Measurements from ENCODE around the gene HBQ1. TPM values are rescaled to one million over a fixed set of nuclear protein-coding genes. Genes with fewer than 3 reads are reported as not detected.

Gene HBQ1
- not detected in 2 replicates for total RNA-seq

DNA sequence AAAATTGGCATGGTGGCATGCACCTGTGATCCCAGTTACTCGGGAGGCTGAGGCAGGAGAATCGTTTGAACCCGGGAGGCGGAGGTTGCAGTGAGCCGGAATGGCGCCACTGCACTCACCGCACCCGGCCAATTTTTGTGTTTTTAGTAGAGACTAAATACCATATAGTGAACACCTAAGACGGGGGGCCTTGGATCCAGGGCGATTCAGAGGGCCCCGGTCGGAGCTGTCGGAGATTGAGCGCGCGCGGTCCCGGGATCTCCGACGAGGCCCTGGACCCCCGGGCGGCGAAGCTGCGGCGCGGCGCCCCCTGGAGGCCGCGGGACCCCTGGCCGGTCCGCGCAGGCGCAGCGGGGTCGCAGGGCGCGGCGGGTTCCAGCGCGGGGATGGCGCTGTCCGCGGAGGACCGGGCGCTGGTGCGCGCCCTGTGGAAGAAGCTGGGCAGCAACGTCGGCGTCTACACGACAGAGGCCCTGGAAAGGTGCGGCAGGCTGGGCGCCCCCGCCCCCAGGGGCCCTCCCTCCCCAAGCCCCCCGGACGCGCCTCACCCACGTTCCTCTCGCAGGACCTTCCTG, at the start of gene HBQ1:
TSS of gene HBQ1 (plus strand) at position 359 of the 575 bp plus-strand sequence. CDS start at position 387, 28 bp downstream.

DNA sequence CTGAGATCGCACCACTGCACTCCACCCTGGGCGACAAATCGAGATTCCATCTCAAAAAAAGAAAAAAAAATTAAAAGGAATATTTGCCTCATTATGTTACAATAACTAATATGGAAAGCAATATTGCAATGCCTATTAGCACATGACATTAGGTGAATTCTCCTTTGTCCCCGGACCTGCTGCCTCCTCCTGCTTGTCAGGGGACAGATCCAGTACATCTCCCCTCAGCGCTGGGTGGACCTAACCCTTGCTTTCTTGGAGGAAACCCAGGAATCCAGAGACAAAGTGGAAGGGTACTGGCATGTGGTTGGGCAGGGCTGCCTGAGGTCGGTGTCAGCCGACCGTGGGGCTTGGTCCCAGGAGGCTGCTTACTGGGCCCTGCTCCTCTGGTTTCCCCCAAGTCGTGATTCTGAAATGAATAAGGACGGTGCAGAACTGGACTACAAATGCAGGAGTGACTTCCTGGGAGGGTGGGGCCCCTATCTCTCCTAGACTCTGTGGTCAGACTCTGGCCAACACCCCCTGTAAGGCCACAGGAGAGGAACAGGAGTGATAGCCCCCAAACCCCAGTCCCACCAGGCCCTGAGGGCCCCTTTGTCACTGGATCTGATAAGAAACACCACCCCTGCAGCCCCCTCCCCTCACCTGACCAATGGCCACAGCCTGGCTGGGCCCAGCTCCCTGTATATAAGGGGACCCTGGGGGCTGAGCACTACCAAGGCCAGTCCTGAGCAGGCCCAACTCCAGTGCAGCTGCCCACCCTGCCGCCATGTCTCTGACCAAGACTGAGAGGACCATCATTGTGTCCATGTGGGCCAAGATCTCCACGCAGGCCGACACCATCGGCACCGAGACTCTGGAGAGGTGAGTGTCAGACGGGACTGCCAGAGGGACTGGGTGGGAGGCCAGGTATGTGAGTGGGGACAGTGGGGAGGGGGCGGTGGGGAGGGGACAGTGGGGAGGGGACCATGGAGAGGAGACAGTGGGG, 27.8 kb upstream of the HBQ1 start, which contains the start of gene HBZ:
TSS of gene HBZ (plus strand) at position 504 of the 988 bp plus-strand sequence. CDS start at position 770, 266 bp downstream.

DNA sequence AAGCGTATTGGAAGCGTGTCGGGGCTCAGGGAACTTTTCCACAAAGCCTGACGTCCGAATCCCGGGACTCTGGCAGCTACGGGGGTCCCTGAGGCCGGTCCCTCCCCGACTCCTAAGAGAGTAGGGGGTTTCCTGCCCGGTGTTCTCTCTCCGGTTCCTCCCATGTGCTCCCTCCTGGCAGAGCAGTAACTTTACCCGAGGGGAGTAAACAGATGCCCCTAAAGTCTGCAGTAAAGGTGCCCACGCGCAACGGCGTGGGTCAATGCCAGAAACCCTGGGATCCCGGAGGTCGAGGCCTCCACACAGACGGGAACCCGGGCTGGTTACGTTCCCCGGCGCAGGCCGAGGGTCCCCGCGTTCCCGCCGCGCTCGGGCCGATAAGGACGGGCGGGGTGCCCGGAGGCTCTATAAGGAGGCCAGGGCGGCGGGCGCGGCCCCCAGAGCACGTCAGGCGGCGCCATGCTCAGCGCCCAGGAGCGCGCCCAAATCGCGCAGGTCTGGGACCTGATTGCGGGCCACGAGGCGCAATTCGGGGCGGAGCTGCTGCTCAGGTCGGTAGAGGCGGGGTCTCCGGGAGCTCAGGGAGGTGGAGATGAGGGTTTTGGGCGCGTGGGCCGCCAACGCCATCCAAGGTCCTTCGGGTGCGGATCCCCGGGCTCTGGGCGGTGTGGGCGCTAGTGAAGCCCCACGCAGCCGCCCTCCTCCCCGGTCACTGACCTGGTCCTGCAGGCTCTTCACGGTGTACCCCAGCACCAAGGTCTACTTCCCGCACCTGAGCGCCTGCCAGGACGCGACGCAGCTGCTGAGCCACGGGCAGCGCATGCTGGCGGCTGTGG, 14.5 kb upstream of the HBQ1 start, which contains the start of gene HBM:
TSS of gene HBM (plus strand) at position 440 of the 836 bp plus-strand sequence. CDS start at position 460, 20 bp downstream.

DNA sequence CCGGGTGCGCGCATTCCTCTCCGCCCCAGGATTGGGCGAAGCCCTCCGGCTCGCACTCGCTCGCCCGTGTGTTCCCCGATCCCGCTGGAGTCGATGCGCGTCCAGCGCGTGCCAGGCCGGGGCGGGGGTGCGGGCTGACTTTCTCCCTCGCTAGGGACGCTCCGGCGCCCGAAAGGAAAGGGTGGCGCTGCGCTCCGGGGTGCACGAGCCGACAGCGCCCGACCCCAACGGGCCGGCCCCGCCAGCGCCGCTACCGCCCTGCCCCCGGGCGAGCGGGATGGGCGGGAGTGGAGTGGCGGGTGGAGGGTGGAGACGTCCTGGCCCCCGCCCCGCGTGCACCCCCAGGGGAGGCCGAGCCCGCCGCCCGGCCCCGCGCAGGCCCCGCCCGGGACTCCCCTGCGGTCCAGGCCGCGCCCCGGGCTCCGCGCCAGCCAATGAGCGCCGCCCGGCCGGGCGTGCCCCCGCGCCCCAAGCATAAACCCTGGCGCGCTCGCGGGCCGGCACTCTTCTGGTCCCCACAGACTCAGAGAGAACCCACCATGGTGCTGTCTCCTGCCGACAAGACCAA, 7.8 kb upstream of the HBQ1 start, which contains the start of gene HBA2:
TSS of gene HBA2 (plus strand) at position 503 of the 568 bp plus-strand sequence. CDS start at position 540, 37 bp downstream.

DNA sequence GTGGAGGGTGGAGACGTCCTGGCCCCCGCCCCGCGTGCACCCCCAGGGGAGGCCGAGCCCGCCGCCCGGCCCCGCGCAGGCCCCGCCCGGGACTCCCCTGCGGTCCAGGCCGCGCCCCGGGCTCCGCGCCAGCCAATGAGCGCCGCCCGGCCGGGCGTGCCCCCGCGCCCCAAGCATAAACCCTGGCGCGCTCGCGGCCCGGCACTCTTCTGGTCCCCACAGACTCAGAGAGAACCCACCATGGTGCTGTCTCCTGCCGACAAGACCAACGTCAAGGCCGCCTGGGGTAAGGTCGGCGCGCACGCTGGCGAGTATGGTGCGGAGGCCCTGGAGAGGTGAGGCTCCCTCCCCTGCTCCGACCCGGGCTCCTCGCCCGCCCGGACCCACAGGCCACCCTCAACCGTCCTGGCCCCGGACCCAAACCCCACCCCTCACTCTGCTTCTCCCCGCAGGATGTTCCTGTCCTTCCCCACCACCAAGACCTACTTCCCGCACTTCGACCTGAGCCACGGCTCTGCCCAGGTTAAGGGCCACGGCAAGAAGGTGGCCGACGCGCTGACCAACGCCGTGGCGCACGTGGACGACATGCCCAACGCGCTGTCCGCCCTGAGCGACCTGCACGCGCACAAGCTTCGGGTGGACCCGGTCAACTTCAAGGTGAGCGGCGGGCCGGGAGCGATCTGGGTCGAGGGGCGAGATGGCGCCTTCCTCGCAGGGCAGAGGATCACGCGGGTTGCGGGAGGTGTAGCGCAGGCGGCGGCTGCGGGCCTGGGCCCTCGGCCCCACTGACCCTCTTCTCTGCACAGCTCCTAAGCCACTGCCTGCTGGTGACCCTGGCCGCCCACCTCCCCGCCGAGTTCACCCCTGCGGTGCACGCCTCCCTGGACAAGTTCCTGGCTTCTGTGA, 3.5 kb upstream of the HBQ1 start, which contains the start of gene HBA1:
TSS of gene HBA1 (plus strand) at position 204 of the 906 bp plus-strand sequence. CDS start at position 241, 37 bp downstream.

DNA sequence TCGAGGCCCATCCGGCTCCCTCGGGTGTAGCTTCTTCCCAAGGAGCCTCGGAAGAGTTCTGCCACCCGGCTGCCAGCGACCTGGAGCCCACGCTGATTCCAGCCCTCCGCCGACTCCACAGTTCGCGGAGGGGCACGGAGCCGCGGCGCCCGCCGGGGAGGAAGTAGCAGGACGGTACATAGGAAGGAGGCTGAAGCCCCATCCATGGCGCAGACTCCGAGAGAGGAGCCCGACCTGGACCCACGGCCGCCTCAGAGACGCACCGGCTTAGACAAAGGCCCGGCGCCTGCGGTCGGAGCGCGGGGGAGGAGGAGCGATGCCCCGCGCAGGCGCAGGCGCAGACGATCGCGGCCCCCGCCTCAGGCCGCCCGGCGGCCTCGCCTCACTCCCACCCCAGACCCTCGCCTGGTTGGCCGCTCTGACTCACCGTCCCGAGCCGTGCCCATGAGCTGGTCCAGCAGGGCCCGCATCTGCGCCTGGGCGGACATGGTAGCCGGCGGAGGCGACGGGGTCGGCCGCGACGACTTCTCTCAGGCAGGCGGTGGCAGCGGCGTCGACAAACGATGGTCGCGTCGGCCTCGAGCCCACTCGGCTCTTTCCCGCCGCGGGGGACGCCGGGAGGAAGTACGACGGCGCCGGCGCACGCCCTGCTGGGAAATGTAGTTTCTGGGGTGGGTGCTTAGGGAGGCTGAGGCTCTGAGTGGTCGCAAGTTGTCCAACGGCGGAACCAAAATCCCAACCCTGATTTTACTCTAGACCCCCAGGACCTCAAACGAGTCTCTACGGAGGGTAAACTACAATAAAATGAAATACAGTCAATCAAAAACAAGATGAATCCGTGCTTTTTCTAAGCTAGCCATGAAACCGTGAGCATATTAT, 48.8 kb downstream of the HBQ1 start, which contains the start of gene LUC7L:
TSS of gene LUC7L (minus strand) at position 598 of the 879 bp plus-strand sequence. CDS start at position 488, 110 bp downstream.

Small RNA genes within 50 kb of the gene (small RNA-seq; reads per million reads assigned to genes)
- not detected for gene RF00019

Other genes starting within 250 kb of the HBQ1 start
- 1.8 and 2.1 TPM in 2 replicates for gene POLR3K, start 126.9 kb upstream of the HBQ1 start, total RNA-seq
- gene SNRNP25, start 126.6 kb upstream of the HBQ1 start, total RNA-seq, result 15.9 and 17.6 TPM in 2 replicates
- 27.4 and 29.5 TPM in 2 replicates for gene RHBDF1, start 107.8 kb upstream of the HBQ1 start, total RNA-seq
- 91.7 and 116 TPM in 2 replicates for gene MPG, start 102.2 kb upstream of the HBQ1 start, total RNA-seq
- gene NPRL3, start 41.8 kb upstream of the HBQ1 start, total RNA-seq, result 13.0 and 13.2 TPM in 2 replicates
- not detected in 2 replicates for gene HBZ, start 27.8 kb upstream of the HBQ1 start, total RNA-seq
- gene HBM, start 14.5 kb upstream of the HBQ1 start, total RNA-seq, result not detected in 2 replicates
- not detected in 2 replicates for gene HBA2, start 7.6 kb upstream of the HBQ1 start, total RNA-seq
- gene HBA1, start 3.8 kb upstream of the HBQ1 start, total RNA-seq, result not detected in 2 replicates
- gene LUC7L, start 49.0 kb downstream of the HBQ1 start, total RNA-seq, result 42.7 and 47.3 TPM in 2 replicates
- gene FAM234A, start 54.4 kb downstream of the HBQ1 start, total RNA-seq, result 75.2 and 89.9 TPM in 2 replicates
- gene RGS11, start 95.5 kb downstream of the HBQ1 start, total RNA-seq, result 2.6 and 3.5 TPM in 2 replicates
- 0.22 TPM in 1 of 2 replicates, not detected in the other for gene ARHGDIG, start 100.1 kb downstream of the HBQ1 start, total RNA-seq
- not detected in 2 replicates for gene PDIA2, start 102.7 kb downstream of the HBQ1 start, total RNA-seq
- gene AXIN1, start 172.3 kb downstream of the HBQ1 start, total RNA-seq, result 14.2 and 15.1 TPM in 2 replicates
- gene MRPL28, start 190.1 kb downstream of the HBQ1 start, total RNA-seq, result 51.3 and 58.4 TPM in 2 replicates
- gene PGAP6, start 201.5 kb downstream of the HBQ1 start, total RNA-seq, result 32.4 and 33.2 TPM in 2 replicates
- 57.4 and 61.4 TPM in 2 replicates for gene NME4, start 216.7 kb downstream of the HBQ1 start, total RNA-seq
- gene DECR2, start 221.4 kb downstream of the HBQ1 start, total RNA-seq, result 10.2 and 10.5 TPM in 2 replicates
- 21.3 and 24.6 TPM in 2 replicates for gene RAB11FIP3, start 245.2 kb downstream of the HBQ1 start, total RNA-seq